HepG2 (cell line): ENCODE results near the gene ZNF276.

Experiments
- KAT7 ChIP-seq: IDR thresholded peaks from 2 replicates; pipeline ENCODE4 v1.6.1; 2018; ENCODE audit warnings: borderline replicate concordance, missing compliant biosample characterization
- MAFK ChIP-seq, 2 experiments: IDR thresholded peaks in 1 of 2; conservative IDR thresholded peaks in 1 of 2; 2 replicates each; pipeline ENCODE4 v1.6.1; 2011; ENCODE audit warnings: improper control_type of control experiment in 2 of 2, low read length in 2 of 2
- MED1 ChIP-seq: sonication (generic); formaldehyde crosslinking; IDR thresholded peaks from 2 replicates; pipeline ENCODE4 v1.4.0; 2020; ENCODE audit warnings: missing genetic modification reagents
- PHF21A ChIP-seq: sonication (generic); formaldehyde crosslinking; IDR thresholded peaks from 2 replicates; pipeline ENCODE4 v1.5.0; 2020; ENCODE audit warnings: mild to moderate bottlenecking, missing genetic modification reagents
- RAD51 ChIP-seq: fragments of 450-650 bp; IDR thresholded peaks from 2 replicates; pipeline ENCODE4 v1.6.1; 2016; ENCODE audit warnings: borderline replicate concordance
- RFX5 ChIP-seq: IDR thresholded peaks from 2 replicates; pipeline ENCODE4 v1.6.1; 2011; ENCODE audit warnings: low read depth, low read length, improper control_type of control experiment
- SOX6 ChIP-seq, 2 experiments: fragments of 450-650 bp in 1 of 2; sonication (generic) in 1 of 2; formaldehyde crosslinking in 1 of 2; IDR thresholded peaks; 2 replicates each; pipeline versions ENCODE4 v1.4.0 to v1.6.1; 2017 to 2020; ENCODE audit warnings: antibody characterized with exemption in 1 of 2, mild to moderate bottlenecking in 1 of 2, missing genetic modification reagents in 1 of 2
- TARDBP ChIP-seq: sonication (generic); formaldehyde crosslinking; IDR thresholded peaks from 2 replicates; pipeline ENCODE4 v1.8.0; 2022; ENCODE audit warnings: mild to moderate bottlenecking, missing genetic modification reagents
- TP53 ChIP-seq: sonication (generic); formaldehyde crosslinking; conservative IDR thresholded peaks from 2 replicates; pipeline ENCODE4 v1.4.0; 2020; ENCODE audit warnings: missing genetic modification reagents
- YY1 ChIP-seq: IDR thresholded peaks from 2 replicates; pipeline ENCODE4 v1.6.1; 2011; ENCODE audit warnings: low read length, low read depth, moderate library complexity, mild to moderate bottlenecking; ENCODE audit not compliant: insufficient read depth, insufficient replicate concordance
- ZSCAN20 ChIP-seq: sonication (generic); formaldehyde crosslinking; IDR thresholded peaks from 2 replicates; pipeline ENCODE4 v1.4.0; 2020; ENCODE audit warnings: missing genetic modification reagents, mild to moderate bottlenecking, borderline replicate concordance
- TF ChIP-seq, protein P1 (sequence below): sonication (generic); formaldehyde crosslinking; IDR thresholded peaks from 2 replicates; pipeline ENCODE4 v1.4.0; 2020; ENCODE audit warnings: missing genetic modification reagents, borderline replicate concordance
- TF ChIP-seq, protein P2 (sequence below): fragments of 450-650 bp; IDR thresholded peaks from 2 replicates; pipeline ENCODE4 v1.6.1; 2017

GRCh38 chr16:89746043-89746442 is 24.7 kb downstream of the ZNF276 start:
- TF ChIP-seq, protein P1, sequence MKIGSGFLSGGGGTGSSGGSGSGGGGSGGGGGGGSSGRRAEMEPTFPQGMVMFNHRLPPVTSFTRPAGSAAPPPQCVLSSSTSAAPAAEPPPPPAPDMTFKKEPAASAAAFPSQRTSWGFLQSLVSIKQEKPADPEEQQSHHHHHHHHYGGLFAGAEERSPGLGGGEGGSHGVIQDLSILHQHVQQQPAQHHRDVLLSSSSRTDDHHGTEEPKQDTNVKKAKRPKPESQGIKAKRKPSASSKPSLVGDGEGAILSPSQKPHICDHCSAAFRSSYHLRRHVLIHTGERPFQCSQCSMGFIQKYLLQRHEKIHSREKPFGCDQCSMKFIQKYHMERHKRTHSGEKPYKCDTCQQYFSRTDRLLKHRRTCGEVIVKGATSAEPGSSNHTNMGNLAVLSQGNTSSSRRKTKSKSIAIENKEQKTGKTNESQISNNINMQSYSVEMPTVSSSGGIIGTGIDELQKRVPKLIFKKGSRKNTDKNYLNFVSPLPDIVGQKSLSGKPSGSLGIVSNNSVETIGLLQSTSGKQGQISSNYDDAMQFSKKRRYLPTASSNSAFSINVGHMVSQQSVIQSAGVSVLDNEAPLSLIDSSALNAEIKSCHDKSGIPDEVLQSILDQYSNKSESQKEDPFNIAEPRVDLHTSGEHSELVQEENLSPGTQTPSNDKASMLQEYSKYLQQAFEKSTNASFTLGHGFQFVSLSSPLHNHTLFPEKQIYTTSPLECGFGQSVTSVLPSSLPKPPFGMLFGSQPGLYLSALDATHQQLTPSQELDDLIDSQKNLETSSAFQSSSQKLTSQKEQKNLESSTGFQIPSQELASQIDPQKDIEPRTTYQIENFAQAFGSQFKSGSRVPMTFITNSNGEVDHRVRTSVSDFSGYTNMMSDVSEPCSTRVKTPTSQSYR (CRISPR knock-in tag), result no peak
- TF ChIP-seq RFX5 (no peak), SOX6 (IDR thresholded peaks at IDR 0.05) (no peak), SOX6 (CRISPR knock-in tag; IDR thresholded peaks at IDR 0.05) (no peak), ZSCAN20 (CRISPR knock-in tag) (no peak), PHF21A (CRISPR knock-in tag) (no peak), TARDBP (CRISPR knock-in tag) (no peak), YY1 (no peak), KAT7 (CRISPR knock-in tag) (no peak), MAFK (conservative IDR thresholded peaks at IDR 0.05 in 1 of 2, IDR thresholded peaks at IDR 0.05 in 1 of 2; ENCODE audit: low read length in 2 of 2) (no peak), RAD51 (no peak), TP53 (CRISPR knock-in tag) (no peak), MED1 (CRISPR knock-in tag) (no peak)
- TF ChIP-seq, protein P2, sequence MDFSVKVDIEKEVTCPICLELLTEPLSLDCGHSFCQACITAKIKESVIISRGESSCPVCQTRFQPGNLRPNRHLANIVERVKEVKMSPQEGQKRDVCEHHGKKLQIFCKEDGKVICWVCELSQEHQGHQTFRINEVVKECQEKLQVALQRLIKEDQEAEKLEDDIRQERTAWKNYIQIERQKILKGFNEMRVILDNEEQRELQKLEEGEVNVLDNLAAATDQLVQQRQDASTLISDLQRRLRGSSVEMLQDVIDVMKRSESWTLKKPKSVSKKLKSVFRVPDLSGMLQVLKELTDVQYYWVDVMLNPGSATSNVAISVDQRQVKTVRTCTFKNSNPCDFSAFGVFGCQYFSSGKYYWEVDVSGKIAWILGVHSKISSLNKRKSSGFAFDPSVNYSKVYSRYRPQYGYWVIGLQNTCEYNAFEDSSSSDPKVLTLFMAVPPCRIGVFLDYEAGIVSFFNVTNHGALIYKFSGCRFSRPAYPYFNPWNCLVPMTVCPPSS, result no peak
